VCaP (cell line): Measurements from ENCODE around the gene PTAR1.
A peak's percentile ranks its signal among the peaks of the same experiment; 100 is the strongest.

Experiments used
- H3K27ac ChIP-seq: fragments of 450-650 bp; 2 replicates; pipeline ENCODE4 v1.5.1; 2017
- CTCF ChIP-seq: fragments of 450-650 bp; conservative IDR thresholded peaks from 2 replicates; pipeline ENCODE4 v1.5.1; 2017; ENCODE audit warnings: mild to moderate bottlenecking, moderate library complexity

PTAR1 gene

GRCh38 chr9:69689991-69690538 lies 69.7 kb downstream of the PTAR1 start:
- TF ChIP-seq CTCF: no peak
- no peak overlapping the region for H3K27ac ChIP-seq

- H3K27ac ChIP-seq: no peak overlapping the region
- no peak for TF ChIP-seq CTCF
These were observed 75.9 kb downstream of the PTAR1 start for GRCh38 chr9:69683927-69684326.

GRCh38 chr9:69678843-69679538 lies 80.8 kb downstream of the PTAR1 start:
- TF ChIP-seq CTCF: no peak
- H3K27ac ChIP-seq: peak overlapping the region; percentile 88

- TF ChIP-seq CTCF: no peak
- peak overlapping the region; percentile 88 for H3K27ac ChIP-seq
These were observed 81.9 kb downstream of the PTAR1 start for GRCh38 chr9:69677931-69678330.

- peak overlapping the region; percentile 88 for H3K27ac ChIP-seq
These were observed 84.2 kb downstream of the PTAR1 start for GRCh38 chr9:69675563-69675962.

GRCh38 chr9:69674716-69675438 lies 84.9 kb downstream of the PTAR1 start:
- peak overlapping the region; percentile 88 for H3K27ac ChIP-seq
- TF ChIP-seq CTCF: no peak

More at GRCh38 chr9:69675563-69675962, 84.2 kb downstream of the PTAR1 start:
- TF ChIP-seq CTCF: no peak

GRCh38 chr9:69674112-69674685 lies 85.6 kb downstream of the PTAR1 start:
- TF ChIP-seq CTCF: peak; percentile 49
- peak overlapping the region; percentile 88 for H3K27ac ChIP-seq
